ENCODE results near the gene MKLN1. TPM values are rescaled to one million over a fixed set of nuclear protein-coding genes. Genes with fewer than 3 reads are reported as not detected.

MKLN1 gene
- total and polyA plus RNA-seq, 2 of the 13 experiments (the other 11 are each of a cell fraction or from before 2014, with no cell fraction given), result 33.6 to 43.5 TPM

GRCh38 chr7:131498237-131498885 lies 170.7 kb downstream of the MKLN1 start:
- peaks cover 9% of the 10 kb centered on the region for H3K4me1 ChIP-seq (ENCODE audit: insufficient read depth, low read length)
- POLR2A ChIA-PET, result no interaction called here
- peaks cover 4 to 14% of the 10 kb centered on the region in 2 experiments; a peak in 3 of 5 replicates for H3K36me3 ChIP-seq (replicated peaks in 1 of 2; ENCODE audit: control insufficient read depth in 1 of 2, insufficient read depth in 2 of 2, low read length in 2 of 2)
- no peak overlapping the region for H3K4me3 ChIP-seq (replicated peaks in 1 of 3; ENCODE audit: insufficient read depth in 1 of 3, low read depth in 2 of 3, low read length in 3 of 3)
- H3K79me2 ChIP-seq (ENCODE audit: insufficient read depth, low read length), result no peaks in the 10 kb centered on the region
- no peaks in the 10 kb centered on the region for H3K27me3 ChIP-seq (ENCODE audit: control insufficient read depth in 1 of 2, insufficient read depth in 2 of 2, low read length in 2 of 2)
- in situ Hi-C loops (cut with HindIII; ENCODE audit: extremely low pct_ligation_motif_present, low pct_unique_long_range_greater_than_20kb), result no loop called here
- BruUV-seq (replicated peaks), result no TSS peak
- H4K20me1 ChIP-seq (ENCODE audit: insufficient read depth, low read length), result no peaks in the 10 kb centered on the region
- intact Hi-C loops (cut with micrococcal nuclease; ENCODE audit: unreplicated experiment), result no loop called here
- no peak overlapping the region for H3K4me2 ChIP-seq (ENCODE audit: low read depth, low read length)
- no peak for ATAC-seq
- FAIRE-seq, result no peak
- no peak for DNase-seq (ENCODE audit: low spot score)
- CTCF ChIA-PET (ENCODE audit: low intra/inter-chr PET ratio, low total read pairs), result no interaction called here
- 90% methylated on average over 4 of the region's 4 CpGs for WGBS (ENCODE audit: low lambda C conversion rate)
- H3K9me3 ChIP-seq (ENCODE audit: low read length), result no peaks in the 10 kb centered on the region
- H3K9ac ChIP-seq (ENCODE audit: insufficient read depth, low read depth, low read length), result no peak overlapping the region
- no peak overlapping the region for H2AFZ ChIP-seq (ENCODE audit: low read length)
- TF ChIP-seq CEBPB (IDR thresholded peaks at IDR 0.05; ENCODE audit: borderline replicate concordance, low read depth, low read length) (peak; percentile 83), FOXO1 (CRISPR knock-in tag; IDR thresholded peaks at IDR 0.05) (no peak), ZNF121 (CRISPR knock-in tag; IDR thresholded peaks at IDR 0.05) (peak; percentile 71), CEBPG (CRISPR knock-in tag; IDR thresholded peaks at IDR 0.05) (peak; percentile 55), PCBP1 (IDR thresholded peaks at IDR 0.05; ENCODE audit: borderline replicate concordance, low read depth, low read length) (no peak), CBX2 (IDR thresholded peaks at IDR 0.05; ENCODE audit: low read depth, low read length) (no peak), CBX2 (CRISPR knock-in tag; IDR thresholded peaks at IDR 0.05; ENCODE audit: low read depth) (no peak)
- TF ChIP-seq, protein P1, sequence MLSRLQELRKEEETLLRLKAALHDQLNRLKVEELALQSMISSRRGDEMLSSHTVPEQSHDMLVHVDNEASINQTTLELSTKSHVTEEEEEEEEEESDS (CRISPR knock-in tag; IDR thresholded peaks at IDR 0.05; ENCODE audit: borderline replicate concordance), result no peak
- H3K27ac ChIP-seq (ENCODE audit: extremely low read length, insufficient read depth, low read length), result no peak overlapping the region

GRCh38 chr7:131499801-131500200 lies 172.1 kb downstream of the MKLN1 start:
- Histone ChIP-seq H3K4me3 (replicated peaks in 1 of 3; ENCODE audit: insufficient read depth in 1 of 3, low read depth in 2 of 3, low read length in 3 of 3) (no peak overlapping the region), H3K27me3 (ENCODE audit: control insufficient read depth in 1 of 2, insufficient read depth in 2 of 2, low read length in 2 of 2) (no peaks in the 10 kb centered on the region), H3K9me3 (ENCODE audit: low read length) (no peaks in the 10 kb centered on the region), H3K4me1 (ENCODE audit: insufficient read depth, low read length) (peaks cover 24% of the 10 kb centered on the region), H4K20me1 (ENCODE audit: insufficient read depth, low read length) (no peaks in the 10 kb centered on the region), H3K36me3 (replicated peaks in 1 of 2; ENCODE audit: control insufficient read depth in 1 of 2, insufficient read depth in 2 of 2, low read length in 2 of 2) (peaks cover 4 to 14% of the 10 kb centered on the region in 2 experiments; a peak in 3 of 5 replicates), H2AFZ (ENCODE audit: low read length) (no peak overlapping the region), H3K9ac (ENCODE audit: insufficient read depth, low read depth, low read length) (no peak overlapping the region), H3K27ac (ENCODE audit: extremely low read length, insufficient read depth, low read length) (no peak overlapping the region), H3K79me2 (ENCODE audit: insufficient read depth, low read length) (no peaks in the 10 kb centered on the region), H3K4me2 (ENCODE audit: low read depth, low read length) (no peak overlapping the region)
- DNase-seq (ENCODE audit: low spot score) (no peak), FAIRE-seq (no peak), ATAC-seq (no peak)
- CTCF ChIA-PET (ENCODE audit: low intra/inter-chr PET ratio, low total read pairs), result no interaction called here
- in situ Hi-C loops (cut with HindIII; ENCODE audit: extremely low pct_ligation_motif_present, low pct_unique_long_range_greater_than_20kb), result loop anchor here (10.0 kb wide), 1 partner anchor 155 kb away; no protein-coding TSS in a partner anchor
- intact Hi-C loops (cut with micrococcal nuclease; ENCODE audit: unreplicated experiment), result no loop called here
- WGBS (ENCODE audit: low lambda C conversion rate), result 93% methylated on average over 6 of the region's 6 CpGs
- no TSS peak for BruUV-seq (replicated peaks)
- POLR2A ChIA-PET, result no interaction called here
- TF ChIP-seq DNMT1 (CRISPR knock-in tag; IDR thresholded peaks at IDR 0.05) (no peak), ZNF260 (CRISPR knock-in tag; IDR thresholded peaks at IDR 0.05; ENCODE audit: borderline replicate concordance, low read depth) (no peak), POLR2AphosphoS5 (IDR thresholded peaks at IDR 0.05; ENCODE audit: low read depth, low read length) (no peak), LBX2 (CRISPR knock-in tag; IDR thresholded peaks at IDR 0.05; ENCODE audit: borderline replicate concordance) (no peak), IKZF5 (CRISPR knock-in tag; IDR thresholded peaks at IDR 0.05) (no peak), GPBP1L1 (CRISPR knock-in tag; IDR thresholded peaks at IDR 0.05) (no peak)
- TF ChIP-seq, protein P2, sequence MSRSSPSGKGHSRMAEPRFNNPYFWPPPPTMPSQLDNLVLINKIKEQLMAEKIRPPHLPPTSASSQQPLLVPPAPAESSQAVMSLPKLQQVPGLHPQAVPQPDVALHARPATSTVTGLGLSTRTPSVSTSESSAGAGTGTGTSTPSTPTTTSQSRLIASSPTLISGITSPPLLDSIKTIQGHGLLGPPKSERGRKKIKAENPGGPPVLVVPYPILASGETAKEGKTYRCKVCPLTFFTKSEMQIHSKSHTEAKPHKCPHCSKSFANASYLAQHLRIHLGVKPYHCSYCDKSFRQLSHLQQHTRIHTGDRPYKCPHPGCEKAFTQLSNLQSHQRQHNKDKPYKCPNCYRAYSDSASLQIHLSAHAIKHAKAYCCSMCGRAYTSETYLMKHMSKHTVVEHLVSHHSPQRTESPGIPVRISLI (CRISPR knock-in tag; IDR thresholded peaks at IDR 0.05; ENCODE audit: borderline replicate concordance), result no peak

Measured in HepG2 (cell line).